ENCODE data around the gene THRA.
"Not testable (repeated sequence)": the region's sequence is repeated elsewhere in the genome, so short reads cannot be mapped to it uniquely, and the experiment has no call there.

The THRA gene

DNA sequence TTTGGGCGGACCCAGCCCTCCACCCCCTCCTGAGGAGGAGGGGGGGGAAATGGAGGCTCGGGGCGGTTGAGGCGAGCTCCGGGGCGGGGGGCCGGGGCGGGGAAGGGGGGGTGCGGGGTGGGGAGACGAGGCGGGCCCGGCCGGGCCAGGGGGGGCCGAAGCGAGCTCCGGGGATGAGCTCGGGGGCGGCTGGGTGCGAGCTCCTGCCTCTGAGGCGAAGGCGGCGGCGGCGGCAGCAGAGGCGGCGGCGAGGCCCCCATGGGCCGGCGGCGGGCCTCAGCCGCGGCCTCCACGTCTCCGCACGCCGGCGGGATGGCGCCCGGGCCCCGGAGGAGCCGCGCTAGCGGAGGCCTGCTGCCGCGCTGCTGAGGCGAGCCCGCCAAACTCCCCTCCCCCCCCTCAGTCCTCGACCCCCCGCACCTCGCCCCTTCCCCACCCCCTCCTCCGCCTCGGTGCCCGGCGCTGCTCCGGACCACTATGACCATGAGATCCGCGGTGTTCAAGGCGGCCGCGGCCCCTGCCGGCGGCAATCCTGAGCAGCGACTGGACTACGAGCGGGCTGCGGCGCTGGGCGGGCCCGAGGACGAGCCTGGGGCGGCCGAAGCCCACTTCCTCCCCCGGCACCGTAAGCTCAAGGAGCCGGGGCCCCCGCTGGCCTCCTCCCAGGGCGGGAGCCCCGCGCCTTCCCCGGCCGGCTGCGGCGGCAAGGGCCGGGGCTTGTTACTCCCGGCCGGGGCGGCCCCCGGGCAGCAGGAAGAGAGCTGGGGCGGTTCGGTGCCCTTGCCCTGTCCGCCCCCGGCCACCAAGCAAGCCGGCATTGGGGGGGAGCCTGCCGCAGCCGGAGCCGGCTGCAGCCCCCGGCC is 59.6 kb downstream of the THRA start:
- DNase-seq = no peak

DNA sequence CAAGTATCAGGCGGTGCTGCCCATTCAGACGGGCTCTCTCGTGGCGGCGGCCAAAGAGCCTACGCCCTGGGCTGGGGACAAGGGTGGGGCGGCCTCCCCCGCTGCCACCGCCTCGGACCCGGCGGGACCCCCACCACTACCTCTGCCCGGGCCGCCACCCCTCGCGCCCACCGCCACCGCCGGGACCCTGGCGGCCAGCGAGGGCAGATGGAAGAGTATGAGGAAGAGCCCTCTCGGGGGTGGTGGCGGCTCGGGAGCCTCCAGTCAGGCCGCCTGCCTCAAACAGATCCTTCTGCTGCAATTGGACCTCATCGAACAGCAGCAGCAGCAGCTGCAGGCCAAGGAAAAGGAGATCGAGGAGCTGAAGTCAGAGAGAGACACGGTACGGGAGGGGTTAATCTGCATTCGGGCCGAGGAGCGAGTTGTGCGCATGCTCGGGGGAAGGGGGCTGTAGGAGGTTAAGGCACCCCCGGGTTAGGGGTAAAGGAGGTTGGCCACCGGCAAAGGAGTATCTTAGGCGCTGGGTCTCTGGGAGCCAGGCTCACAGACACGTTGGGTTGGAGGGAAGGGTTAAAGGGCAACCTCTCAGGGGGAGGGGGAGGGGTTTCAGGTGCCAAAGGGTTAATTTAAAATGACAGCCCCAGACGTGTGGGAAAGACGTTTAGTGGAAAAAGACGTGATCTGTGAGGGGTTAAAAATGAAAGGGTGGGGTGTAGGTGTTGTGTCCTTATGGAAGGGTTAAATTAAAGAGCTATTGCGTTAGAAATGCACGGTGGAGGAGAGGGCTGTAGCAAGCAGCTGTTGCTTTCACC is 60.4 kb downstream of the THRA start:
- DNase-seq = no peak

DNA sequence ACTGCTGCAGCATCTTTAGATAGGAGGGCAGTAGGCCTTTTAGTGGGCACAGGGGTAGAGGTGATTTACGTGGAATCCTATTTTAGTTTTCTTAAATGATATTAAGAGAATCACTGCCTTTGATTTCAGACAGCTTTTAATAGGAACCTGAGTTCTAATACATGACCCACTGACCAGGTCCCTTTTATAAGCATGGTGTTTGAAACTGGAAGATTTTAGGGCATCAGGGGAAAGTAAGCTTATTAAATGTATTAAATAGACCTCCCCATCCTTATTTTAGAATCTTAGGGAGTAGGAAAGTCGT is 61.0 kb downstream of the THRA start:
- no peak for DNase-seq

DNA sequence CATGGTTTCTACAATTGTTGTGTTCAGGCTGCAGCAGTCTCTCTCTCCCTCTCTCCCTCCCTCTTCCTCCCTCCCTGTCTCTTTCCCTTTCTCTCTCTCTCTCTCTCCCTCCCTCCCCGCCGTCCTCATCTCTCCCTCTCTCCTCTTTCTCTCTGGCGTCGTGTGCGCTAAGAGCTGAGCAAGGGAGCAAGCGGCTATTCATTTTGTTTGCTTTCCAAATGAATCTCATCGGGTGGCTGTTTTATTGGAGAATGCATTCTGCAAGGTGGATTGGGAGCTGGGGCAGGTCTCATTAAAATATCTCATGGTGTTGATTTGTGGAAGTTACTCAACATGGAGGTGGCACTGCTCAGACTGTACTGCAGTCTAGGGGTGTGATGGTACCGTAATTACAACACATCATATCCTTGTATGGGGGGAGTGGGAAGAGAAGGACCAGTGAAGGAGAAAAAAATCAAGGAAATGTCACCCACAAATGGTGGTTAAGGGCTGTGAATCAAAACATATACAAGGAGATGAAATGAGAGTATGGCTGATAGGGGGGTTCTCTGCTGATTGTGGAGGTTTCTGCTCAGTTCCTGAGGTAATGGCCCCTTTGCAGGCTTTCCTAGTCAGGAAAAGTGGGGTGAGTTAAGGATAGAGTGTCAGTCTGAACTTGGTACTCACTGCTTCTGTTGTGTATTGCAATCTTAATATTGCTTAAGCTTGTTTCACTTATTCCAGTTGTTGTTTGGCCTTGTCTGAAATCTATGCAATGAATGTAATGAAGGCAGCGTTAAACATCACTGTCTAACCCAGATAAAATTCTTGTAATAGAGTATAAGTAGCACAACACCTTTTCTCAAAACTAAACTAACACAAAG is 61.7 kb downstream of the THRA start:
- peak; percentile 40 for DNase-seq

DNA sequence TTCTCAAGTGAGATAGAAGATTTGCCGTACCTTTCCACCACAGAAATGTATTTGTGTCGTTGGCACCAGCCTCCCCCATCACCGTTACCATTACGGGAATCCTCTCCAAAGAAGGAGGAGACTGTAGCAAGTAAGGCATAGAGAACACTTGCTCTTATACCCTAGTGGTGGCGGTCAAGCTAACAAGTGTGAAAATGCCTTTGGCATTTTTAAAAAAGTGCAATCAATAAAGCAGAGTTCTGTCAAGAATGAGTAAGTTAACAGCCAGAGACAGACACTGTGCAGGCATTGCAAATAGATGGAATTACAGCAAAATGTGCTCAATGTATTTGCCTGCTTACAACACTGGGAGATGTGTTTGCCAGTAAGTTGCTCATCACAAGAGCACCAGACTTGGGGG is 66.7 kb downstream of the THRA start:
- DNase-seq = no peak

DNA sequence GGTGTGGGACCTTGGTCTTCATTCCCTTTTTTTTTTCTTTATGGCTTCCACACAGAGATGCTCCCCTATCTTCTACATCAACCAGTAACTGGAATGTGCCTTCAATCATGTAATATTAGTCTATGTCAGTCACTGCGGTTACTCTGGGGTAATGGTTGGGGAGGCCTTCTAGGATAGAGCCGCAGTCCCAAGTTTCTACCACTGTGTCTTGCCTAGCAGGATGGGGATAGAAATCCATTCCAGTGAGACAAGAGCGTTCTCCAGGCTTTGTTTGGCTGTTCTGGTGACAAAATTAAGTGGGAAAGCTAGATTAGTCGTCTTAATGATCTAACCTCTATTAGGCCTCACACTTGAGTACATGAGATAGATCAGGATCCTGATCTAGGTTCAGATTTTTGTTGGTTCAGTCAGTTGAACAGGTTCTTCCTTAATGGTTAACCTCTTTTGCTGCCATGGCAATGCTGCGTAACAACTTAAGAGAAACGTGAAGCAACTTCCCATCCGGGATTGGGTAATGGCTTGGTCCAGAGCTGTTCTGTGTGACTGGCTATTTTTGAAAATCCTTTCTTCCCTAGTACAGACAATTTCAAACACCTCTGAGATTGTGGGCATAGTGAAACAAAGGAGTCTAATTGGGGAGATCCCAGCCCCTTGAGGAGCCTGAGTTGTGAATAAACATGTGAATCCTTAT is 67.7 kb downstream of the THRA start:
- DNase-seq = no peak

DNA sequence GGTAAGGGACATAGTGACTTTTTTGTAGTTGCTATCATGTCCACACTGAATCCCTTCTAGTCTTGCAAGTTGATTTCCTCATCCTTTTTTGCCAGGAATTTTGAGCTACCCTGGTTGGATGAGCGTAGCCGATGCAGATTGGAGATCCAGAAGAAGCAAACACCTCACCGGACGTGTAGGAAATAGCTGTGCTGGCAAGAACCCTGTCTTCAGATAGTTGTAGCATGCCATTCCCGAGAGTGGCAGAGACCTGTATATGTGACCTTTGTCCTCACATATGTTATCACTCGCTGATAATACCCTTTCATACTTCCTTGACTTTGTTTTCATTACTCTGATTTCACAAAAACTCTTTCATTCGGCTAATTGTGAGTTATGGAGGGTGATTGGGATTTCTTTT is 71.4 kb downstream of the THRA start:
- no peak for DNase-seq

DNA sequence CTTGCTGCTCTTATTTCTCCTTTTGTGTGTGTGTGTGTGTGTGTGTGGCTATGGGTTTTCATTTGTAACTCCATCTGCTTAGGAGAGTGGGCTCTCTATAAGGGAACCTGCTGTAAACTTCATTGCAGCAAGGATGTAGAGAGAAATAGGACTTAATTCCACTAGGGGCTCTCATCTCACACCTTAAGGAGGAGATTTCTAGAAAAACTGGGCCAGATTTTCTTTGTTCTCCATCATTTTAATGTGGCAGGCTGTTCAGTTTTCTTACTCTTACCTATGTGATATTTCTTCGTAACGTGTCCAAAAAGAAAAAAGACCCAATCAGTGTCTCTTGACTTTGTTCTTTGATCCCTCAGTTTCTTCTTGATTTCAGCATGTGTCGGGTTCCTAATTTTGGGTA is 73.1 kb downstream of the THRA start:
- no peak for DNase-seq

DNA sequence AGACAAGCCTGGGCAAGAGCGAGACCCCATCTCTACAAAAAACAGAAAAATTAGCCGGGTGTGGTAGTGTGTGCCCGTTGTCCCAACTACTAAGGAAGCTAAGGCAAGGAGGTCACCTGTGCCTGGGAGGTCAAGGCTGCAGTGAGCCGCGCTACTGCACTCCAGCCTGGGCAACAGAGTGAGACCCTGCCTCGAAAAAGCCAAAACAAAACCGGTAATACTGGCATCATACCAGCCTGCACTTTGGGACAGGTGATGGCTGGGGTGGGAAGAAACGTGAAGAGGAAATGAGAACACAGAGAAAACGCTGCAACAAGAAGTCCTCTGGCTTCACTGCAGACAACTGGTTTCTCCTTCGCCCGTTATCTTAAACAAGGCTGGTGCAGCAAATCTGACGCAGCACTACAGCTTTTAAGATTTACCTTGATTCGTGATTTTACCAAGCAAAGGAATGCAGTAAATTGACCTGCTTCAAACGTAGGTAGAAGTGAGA is 76.8 kb downstream of the THRA start:
- no peak for DNase-seq

DNA sequence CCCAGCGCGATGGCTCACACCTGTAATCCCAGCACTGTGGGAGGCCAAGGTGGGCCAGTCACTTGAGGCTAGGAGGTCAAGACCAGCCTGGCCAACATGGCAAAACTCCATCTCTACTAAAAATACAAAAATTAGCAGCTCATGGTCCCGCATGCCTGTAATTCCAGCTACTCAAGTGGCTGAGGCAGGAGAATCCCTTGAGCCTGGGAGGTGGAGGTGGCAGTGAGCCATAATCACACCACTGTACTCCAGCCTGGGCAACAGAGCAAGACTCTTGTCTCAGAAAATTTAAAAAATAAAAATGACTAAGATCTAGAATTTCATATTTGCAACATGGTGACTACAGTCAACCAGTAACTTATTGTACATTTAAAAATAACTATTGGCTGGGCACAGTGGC is 80.4 kb downstream of the THRA start:
- DNase-seq = not testable (repeated sequence)

All from NCI-H2081 treated with DMSO at 0.1 percent for 48 hours (cell line).